Endothelial cell of umbilical vein (primary cell): Measurements from ENCODE around the gene TEF. TPM values are rescaled to one million over a fixed set of nuclear protein-coding genes. Genes with fewer than 3 reads are reported as not detected.

Experiments
- BruUV-seq: library from RNA; stranded (reverse); fragments of 400-500 nt; replicated peaks from 2 replicates; lab custom pipeline; 2021; lab: Mats Ljungman, UMichigan
- CTCF ChIA-PET: fragments of 300-600, 350-600 bp; sonication (Branson Sonifier 250); formaldehyde crosslinking; loops from one replicate; lab custom pipeline; 2021; ENCODE audit warnings: antibody characterized with exemption, inconsistent platforms; lab: Charles Lee
- POLR2A ChIA-PET: fragments of 300-600, 350-600 bp; sonication (Branson Sonifier 250); formaldehyde crosslinking; loops from one replicate; lab custom pipeline; 2021; ENCODE audit warnings: antibody characterized with exemption, inconsistent platforms; lab: Charles Lee
- DNase-seq: peaks from one replicate; pipeline ENCODE4 v3.0.0-alpha.2; 2011; ENCODE audit warnings: low read depth, low spot score
- FAIRE-seq: peaks from 2 replicates; lab custom pipeline; 2011; peaks lifted over from hg19 to GRCh38; lab: Jason Lieb, UNC
- H2AFZ ChIP-seq: 2 replicates; pipeline ENCODE4 v1.6.0; 2012; ENCODE audit warnings: low read depth, low read length, control low read depth, inconsistent platforms
- H3K27ac ChIP-seq: 2 replicates; pipeline ENCODE4 v1.5.1; 2011; ENCODE audit warnings: low read depth, mild to moderate bottlenecking, control low read depth, low read length, moderate library complexity; ENCODE audit not compliant: insufficient read depth
- H3K27me3 ChIP-seq, 2 experiments: 2 replicates each; pipeline versions ENCODE4 v1.6.0 to v1.6.1; 2011; ENCODE audit warnings: low read length in 2 of 2, mixed read lengths in 1 of 2; ENCODE audit not compliant: control insufficient read depth in 2 of 2, insufficient read depth in 2 of 2
- H3K36me3 ChIP-seq, 2 experiments: 2 replicates in 1 of 2; 3 replicates in 1 of 2; pipeline ENCODE4 v1.5.1; 2011; ENCODE audit warnings: low read length in 2 of 2, mild to moderate bottlenecking in 1 of 2, moderate library complexity in 1 of 2; ENCODE audit not compliant: control insufficient read depth in 2 of 2, insufficient read depth in 2 of 2; ENCODE audit errors: extremely low read depth in 1 of 2
- H3K4me1 ChIP-seq: 3 replicates; pipeline ENCODE4 v1.5.1; 2011; ENCODE audit warnings: mild to moderate bottlenecking, low read length; ENCODE audit not compliant: control insufficient read depth, insufficient read depth; ENCODE audit errors: extremely low read depth
- H3K4me2 ChIP-seq: 2 replicates; pipeline ENCODE4 v1.6.1; 2011; ENCODE audit warnings: low read length, control low read depth, mixed read lengths; ENCODE audit not compliant: insufficient read depth
- H3K4me3 ChIP-seq, 3 experiments: fragments of 200-600 bp in 1 of 3; sonication (generic), shearing (Covaris generic) in 1 of 3; replicated peaks in 1 of 3; 2 replicates each; pipeline ENCODE4 v1.5.1; 2011 to 2016; ENCODE audit warnings: control low read depth in 3 of 3, low read length in 3 of 3, mild to moderate bottlenecking in 2 of 3, inconsistent platforms in 1 of 3, low read depth in 1 of 3, moderate library complexity in 1 of 3; ENCODE audit not compliant: insufficient read depth in 1 of 3
- H3K79me2 ChIP-seq: 2 replicates; pipeline ENCODE4 v1.6.0; 2012; ENCODE audit warnings: low read length, inconsistent platforms; ENCODE audit not compliant: control insufficient read depth, insufficient read depth
- H3K9ac ChIP-seq: replicated peaks from 2 replicates; pipeline ENCODE3; 2011; ENCODE audit warnings: low read length, control low read depth; ENCODE audit not compliant: insufficient read depth; ENCODE audit errors: extremely low read depth
- H3K9me1 ChIP-seq: replicated peaks from 3 replicates; pipeline ENCODE4 v1.6.0; 2011; ENCODE audit warnings: mild to moderate bottlenecking, low read length; ENCODE audit not compliant: control insufficient read depth, insufficient read depth; ENCODE audit errors: extremely low read depth
- H3K9me3 ChIP-seq: replicated peaks from 2 replicates; pipeline ENCODE4 v1.5.1; 2012; ENCODE audit warnings: low read length, inconsistent platforms; ENCODE audit not compliant: control insufficient read depth, insufficient read depth
- H4K20me1 ChIP-seq: replicated peaks from 2 replicates; pipeline ENCODE3; 2011; ENCODE audit warnings: mild to moderate bottlenecking, low read length; ENCODE audit not compliant: control insufficient read depth, insufficient read depth; ENCODE audit errors: extremely low read depth
- CTCF ChIP-seq, 2 donors: IDR thresholded peaks; 1 replicate in 1 of 2; 2 replicates in 1 of 2; pipeline ENCODE4 v1.5.1; 2011; ENCODE audit warnings: low read length in 2 of 2, mild to moderate bottlenecking in 2 of 2, moderate library complexity in 2 of 2, control low read depth in 1 of 2, inconsistent platforms in 1 of 2, low read depth in 1 of 2; ENCODE audit not compliant: insufficient read depth in 1 of 2; ENCODE audit errors: extremely low read depth in 1 of 2
- JUN ChIP-seq: IDR thresholded peaks from 2 replicates; pipeline ENCODE4 v1.6.1; 2011; ENCODE audit warnings: borderline replicate concordance, low read depth; ENCODE audit not compliant: insufficient read length, insufficient read depth
- MYC ChIP-seq: IDR thresholded peaks from one replicate; pipeline ENCODE4 v1.6.1; 2011; ENCODE audit warnings: mild to moderate bottlenecking, low read depth, low read length
- POLR2A ChIP-seq: IDR thresholded peaks from 2 replicates; pipeline ENCODE4 v1.6.1; 2012; ENCODE audit warnings: low read depth, mild to moderate bottlenecking, control low read depth, low read length
- POLR2AphosphoS5 ChIP-seq: IDR thresholded peaks from 2 replicates; pipeline ENCODE4 v1.6.1; 2012; ENCODE audit warnings: low read depth, mild to moderate bottlenecking, control low read depth, low read length, moderate library complexity; ENCODE audit not compliant: insufficient read depth
- dilution Hi-C: fragments of 300-500 bp; cut with MboI; formaldehyde crosslinking; loops from one replicate; pipeline ENCODE4 v1.15.0; 2019; ENCODE audit warnings: low sequenced_read_pairs; ENCODE audit not compliant: extremely low pct_ligation_motif_present
- intact Hi-C: fragments of 100-400 bp; cut with micrococcal nuclease; formaldehyde crosslinking; loops from one replicate; pipeline ENCODE4 v1.10.0; 2022
- polyA plus RNA-seq, 4 experiments: library from polyadenylated mRNA; depleted of rRNA in 3 of 4; stranded (reverse) in 3 of 4; unstranded in 1 of 4; fragments of >200 nt; gene quantifications; 2 replicates each; pipeline versions ENCODE4 v1.2.1 to v1.2.3, GENCODE V29; 2011 to 2012; ENCODE audit warnings: missing spikeins in 1 of 4
- total RNA-seq: library from RNA; stranded (reverse); gene quantifications from 2 replicates; pipeline ENCODE4 v1.2.3, GENCODE V29; 2021
- TF ChIP-seq, protein P1 (sequence below): IDR thresholded peaks from 2 replicates; pipeline ENCODE4 v1.6.1; 2011; ENCODE audit not compliant: insufficient read depth, insufficient read length

The TEF gene
- total and polyA plus RNA-seq, 2 donors (not counting 3 experiments of a cell fraction or from before 2014, with no cell fraction given) = 2.2 to 4.0 TPM

- Histone ChIP-seq H3K9me3 (no peaks in the 10 kb centered on the region), H3K36me3 (peaks cover 0 to 5% of the 10 kb centered on the region in 2 experiments), H4K20me1 (no peaks in the 10 kb centered on the region), H3K4me1 (peaks cover 7% of the 10 kb centered on the region), H3K27me3 (no peaks in the 10 kb centered on the region), H3K9ac (no peak overlapping the region), H3K4me2 (no peak overlapping the region), H3K4me3 (no peak overlapping the region), H3K9me1 (no peaks in the 10 kb centered on the region), H2AFZ (no peak overlapping the region), H3K79me2 (no peaks in the 10 kb centered on the region), H3K27ac (no peak overlapping the region)
- DNase-seq = no peak
- ChIA-PET POLR2A (no interaction called here), CTCF (interaction anchor here (1.3 kb wide), 1 partner anchor 16 kb away, joined by 3 read pairs; no protein-coding TSS in a partner anchor)
- intact Hi-C loops = loop anchor here (10.0 kb wide), 1 partner anchor 169 kb away; no protein-coding TSS in a partner anchor
- no peak for TF ChIP-seq POLR2AphosphoS5
- no peak for TF ChIP-seq CTCF (IDR thresholded peaks at IDR 0.05; ENCODE audit: extremely low read depth in 1 of 2, insufficient read depth in 1 of 2, low read depth in 1 of 2, low read length in 2 of 2)
- TF ChIP-seq POLR2A = no peak
- no peak for TF ChIP-seq MYC
- TF ChIP-seq, protein P1, sequence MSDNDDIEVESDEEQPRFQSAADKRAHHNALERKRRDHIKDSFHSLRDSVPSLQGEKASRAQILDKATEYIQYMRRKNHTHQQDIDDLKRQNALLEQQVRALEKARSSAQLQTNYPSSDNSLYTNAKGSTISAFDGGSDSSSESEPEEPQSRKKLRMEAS = no peak
- TF ChIP-seq JUN = no peak
- dilution Hi-C loops = no loop called here
- FAIRE-seq = no peak
- no TSS peak for BruUV-seq
Observed at GRCh38 chr22:41364233-41364632, 17.5 kb upstream of the TEF start.
